SH-SY5Y (cell line): ENCODE measurements around the gene SLC29A1.

Source experiments
- GATA2 ChIP-seq: IDR thresholded peaks from 2 replicates; pipeline ENCODE4 v1.6.1; 2011; ENCODE audit warnings: mild to moderate bottlenecking, low read depth, low read length
- GATA3 ChIP-seq: IDR thresholded peaks from 2 replicates; pipeline ENCODE4 v1.6.1; 2011; ENCODE audit warnings: low read depth, mild to moderate bottlenecking, low read length, moderate library complexity

- TF ChIP-seq GATA3 = no peak
- TF ChIP-seq GATA2 = no peak
These were observed 46.0 kb downstream of the SLC29A1 start for GRCh38 chr6:44269178-44269920.
